ENCODE data around the gene CDH23.

CDH23 gene

DNA sequence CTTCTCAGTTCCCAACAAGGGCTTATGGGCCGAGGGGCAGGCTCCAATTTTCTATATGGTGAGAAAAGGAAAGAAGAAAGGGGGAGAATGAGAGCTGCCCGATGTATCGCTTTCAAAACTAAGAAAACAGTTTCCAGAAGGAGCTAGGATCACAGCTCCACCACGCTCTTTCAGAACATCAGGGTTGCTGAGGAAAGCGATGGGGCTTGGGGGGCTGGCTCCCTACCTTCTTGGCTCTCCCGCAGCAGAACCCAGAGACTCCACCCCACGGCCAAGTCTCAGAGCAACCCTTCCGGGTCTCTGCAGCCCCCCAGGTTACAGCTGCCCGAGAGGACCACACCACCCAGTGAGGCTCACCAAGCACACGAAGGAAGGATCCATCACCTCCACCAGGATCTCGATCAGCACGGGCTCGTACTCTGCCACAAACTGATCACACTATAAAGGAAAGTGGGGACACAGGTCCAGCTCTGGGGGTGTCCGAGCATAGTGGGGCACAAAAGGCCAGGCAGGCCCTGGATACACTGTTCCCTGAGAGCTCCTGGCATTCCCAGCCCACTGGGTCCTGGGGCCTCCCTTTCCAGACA, 422.0 kb downstream of the CDH23 start:
- no peak overlapping the region for H2AK5ac ChIP-seq (ENCODE audit: low read length)
- H2BK12ac ChIP-seq (ENCODE audit: low read length): no peak overlapping the region
- peaks cover 76 to 83% of the 10 kb centered on the region in 2 experiments for H3K36me3 ChIP-seq (ENCODE audit: control insufficient read depth in 1 of 2, insufficient read depth in 2 of 2, low read length in 2 of 2)
- no peak overlapping the region for H3K4me3 ChIP-seq (ENCODE audit: low read depth, low read length)
- no peak overlapping the region for H3K9ac ChIP-seq (ENCODE audit: low read length)
- H2AFZ ChIP-seq (ENCODE audit: insufficient read depth, low read length, poor library complexity): no peak overlapping the region
- H3K14ac ChIP-seq (ENCODE audit: low read length): no peak overlapping the region
- no peak overlapping the region for H3K27ac ChIP-seq (ENCODE audit: low read depth, low read length)
- no peaks in the 10 kb centered on the region for H3K79me2 ChIP-seq (ENCODE audit: control insufficient read depth, insufficient read depth, low read length, poor library complexity)
- H3K4me1 ChIP-seq (ENCODE audit: control insufficient read depth in 1 of 2, insufficient read depth in 2 of 2, low read length in 2 of 2): no peaks in the 10 kb centered on the region
- no peak overlapping the region for H2BK5ac ChIP-seq (ENCODE audit: low read depth, low read length, poor library complexity)
- H3K79me1 ChIP-seq (ENCODE audit: low read length): no peaks in the 10 kb centered on the region
- no peak overlapping the region for H4K12ac ChIP-seq (ENCODE audit: low read depth, low read length)
- no peaks in the 10 kb centered on the region for H3K27me3 ChIP-seq (ENCODE audit: insufficient read depth, low read length)
- no CpG with 5 or more reads among the region's 14 CpGs for WGBS (ENCODE audit: extremely low coverage, insufficient coverage, insufficient read length)
- H3K4me2 ChIP-seq (ENCODE audit: low read length): no peak overlapping the region
- no peak for DNase-seq
- peaks cover 3% of the 10 kb centered on the region for H3K9me3 ChIP-seq (ENCODE audit: insufficient read depth, low read depth, low read length)
- no peak overlapping the region for H4K91ac ChIP-seq (ENCODE audit: low read depth, low read length)
- H3K23ac ChIP-seq (ENCODE audit: low read length): no peak overlapping the region
- H2BK120ac ChIP-seq (ENCODE audit: insufficient read depth, low read length, poor library complexity): no peak overlapping the region
- H4K8ac ChIP-seq (ENCODE audit: low read depth, low read length): no peak overlapping the region
- no peak overlapping the region for H3K18ac ChIP-seq (ENCODE audit: low read length)
- no peak overlapping the region for H3K4ac ChIP-seq (ENCODE audit: low read depth, low read length)

DNA sequence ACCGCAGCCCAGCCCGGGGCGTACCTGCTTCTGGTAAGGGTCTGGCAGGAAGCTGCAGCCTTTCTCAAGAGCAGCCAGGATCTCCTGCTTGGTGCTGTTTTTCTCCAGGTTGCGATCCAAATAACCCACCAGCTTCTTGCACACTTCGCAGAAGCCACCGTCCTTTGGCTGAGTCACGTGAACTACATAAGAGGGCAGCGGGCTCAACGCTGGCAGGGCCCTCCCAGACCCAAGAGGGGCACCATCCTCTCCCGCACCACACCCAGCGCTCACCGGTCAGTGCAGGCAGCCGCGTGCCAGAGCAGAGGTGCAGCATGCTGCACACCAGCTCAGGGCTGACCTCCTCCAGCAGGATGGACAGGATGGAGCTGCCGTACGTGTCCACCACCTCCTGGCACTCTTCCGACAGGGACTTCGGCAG, 422.7 kb downstream of the CDH23 start:
- Histone ChIP-seq H4K91ac (ENCODE audit: low read depth, low read length) (no peak overlapping the region), H3K79me1 (ENCODE audit: low read length) (no peaks in the 10 kb centered on the region), H2BK120ac (ENCODE audit: insufficient read depth, low read length, poor library complexity) (no peak overlapping the region), H3K23ac (ENCODE audit: low read length) (no peak overlapping the region), H3K27ac (ENCODE audit: low read depth, low read length) (no peak overlapping the region), H3K36me3 (ENCODE audit: control insufficient read depth in 1 of 2, insufficient read depth in 2 of 2, low read length in 2 of 2) (peaks cover 80 to 89% of the 10 kb centered on the region in 2 experiments), H3K79me2 (ENCODE audit: control insufficient read depth, insufficient read depth, low read length, poor library complexity) (no peaks in the 10 kb centered on the region), H3K18ac (ENCODE audit: low read length) (no peak overlapping the region), H2AFZ (ENCODE audit: insufficient read depth, low read length, poor library complexity) (no peak overlapping the region), H2AK5ac (ENCODE audit: low read length) (no peak overlapping the region), H3K9ac (ENCODE audit: low read length) (no peak overlapping the region), H3K4ac (ENCODE audit: low read depth, low read length) (no peak overlapping the region), H3K4me1 (ENCODE audit: control insufficient read depth in 1 of 2, insufficient read depth in 2 of 2, low read length in 2 of 2) (no peaks in the 10 kb centered on the region), H3K14ac (ENCODE audit: low read length) (no peak overlapping the region), H2BK5ac (ENCODE audit: low read depth, low read length, poor library complexity) (no peak overlapping the region), H3K27me3 (ENCODE audit: insufficient read depth, low read length) (no peaks in the 10 kb centered on the region), H4K12ac (ENCODE audit: low read depth, low read length) (no peak overlapping the region), H3K4me3 (ENCODE audit: low read depth, low read length) (no peak overlapping the region), H3K9me3 (ENCODE audit: insufficient read depth, low read depth, low read length) (peaks cover 3% of the 10 kb centered on the region), H3K4me2 (ENCODE audit: low read length) (no peak overlapping the region), H4K8ac (ENCODE audit: low read depth, low read length) (no peak overlapping the region), H2BK12ac (ENCODE audit: low read length) (no peak overlapping the region)
- no CpG with 5 or more reads among the region's 18 CpGs for WGBS (ENCODE audit: extremely low coverage, insufficient coverage, insufficient read length)
- DNase-seq: no peak

DNA sequence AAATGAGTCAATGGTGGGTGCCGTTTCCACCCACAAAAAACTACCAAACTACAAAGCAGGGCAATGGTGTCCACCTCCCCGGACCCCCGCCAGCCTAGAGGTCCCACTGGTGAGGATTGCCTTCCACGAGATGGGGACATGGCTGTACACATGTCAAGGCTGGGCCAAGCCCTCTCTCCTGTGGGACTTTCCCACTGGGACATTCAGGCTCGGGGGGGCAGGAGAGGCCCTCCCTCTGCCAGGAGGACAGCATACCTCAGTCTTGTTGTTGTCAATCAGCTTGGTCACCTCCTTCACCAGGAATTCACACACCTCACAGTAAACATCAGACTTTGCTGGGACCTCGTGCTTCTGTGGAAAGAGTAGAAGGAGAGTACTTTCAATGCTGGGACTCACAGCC, 423.3 kb downstream of the CDH23 start:
- H3K79me1 ChIP-seq (ENCODE audit: low read length): no peaks in the 10 kb centered on the region
- WGBS (ENCODE audit: extremely low coverage, insufficient coverage, insufficient read length): no CpG with 5 or more reads among the region's 6 CpGs
- no peak overlapping the region for H3K27ac ChIP-seq (ENCODE audit: low read depth, low read length)
- H3K14ac ChIP-seq (ENCODE audit: low read length): no peak overlapping the region
- H3K4me3 ChIP-seq (ENCODE audit: low read depth, low read length): no peak overlapping the region
- no peaks in the 10 kb centered on the region for H3K79me2 ChIP-seq (ENCODE audit: control insufficient read depth, insufficient read depth, low read length, poor library complexity)
- H3K27me3 ChIP-seq (ENCODE audit: insufficient read depth, low read length): no peaks in the 10 kb centered on the region
- no peak overlapping the region for H3K9ac ChIP-seq (ENCODE audit: low read length)
- H4K12ac ChIP-seq (ENCODE audit: low read depth, low read length): no peak overlapping the region
- no peak overlapping the region for H2AFZ ChIP-seq (ENCODE audit: insufficient read depth, low read length, poor library complexity)
- no peak overlapping the region for H2AK5ac ChIP-seq (ENCODE audit: low read length)
- no peak overlapping the region for H4K8ac ChIP-seq (ENCODE audit: low read depth, low read length)
- H2BK5ac ChIP-seq (ENCODE audit: low read depth, low read length, poor library complexity): no peak overlapping the region
- no peak for DNase-seq
- H3K36me3 ChIP-seq (ENCODE audit: control insufficient read depth in 1 of 2, insufficient read depth in 2 of 2, low read length in 2 of 2): peaks cover 79 to 90% of the 10 kb centered on the region in 2 experiments
- H3K9me3 ChIP-seq (ENCODE audit: insufficient read depth, low read depth, low read length): peaks cover 3% of the 10 kb centered on the region
- H3K4me2 ChIP-seq (ENCODE audit: low read length): no peak overlapping the region
- H3K18ac ChIP-seq (ENCODE audit: low read length): no peak overlapping the region
- no peaks in the 10 kb centered on the region for H3K4me1 ChIP-seq (ENCODE audit: control insufficient read depth in 1 of 2, insufficient read depth in 2 of 2, low read length in 2 of 2)
- no peak overlapping the region for H3K4ac ChIP-seq (ENCODE audit: low read depth, low read length)
- H4K91ac ChIP-seq (ENCODE audit: low read depth, low read length): no peak overlapping the region
- H2BK120ac ChIP-seq (ENCODE audit: insufficient read depth, low read length, poor library complexity): no peak overlapping the region
- H2BK12ac ChIP-seq (ENCODE audit: low read length): no peak overlapping the region
- H3K23ac ChIP-seq (ENCODE audit: low read length): no peak overlapping the region

DNA sequence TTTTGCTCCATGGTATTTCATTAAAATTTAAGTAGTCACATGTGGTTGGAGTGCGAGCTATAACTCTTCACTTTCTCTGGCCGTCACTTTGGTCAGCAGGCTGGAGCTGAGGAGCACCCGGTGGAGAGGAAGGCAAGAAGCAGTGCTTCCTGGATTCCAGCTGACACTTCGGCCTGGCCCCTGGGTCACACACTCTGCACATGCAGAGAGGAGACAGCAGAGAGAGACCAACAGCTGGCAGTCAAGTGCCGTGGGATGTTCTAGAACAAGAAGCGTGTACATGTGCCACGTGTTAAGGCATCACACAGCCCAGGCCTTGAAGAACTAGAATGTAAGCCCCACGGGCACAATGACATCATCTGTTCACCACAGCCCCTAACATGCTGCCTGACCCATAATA, 424.2 kb downstream of the CDH23 start:
- no peak overlapping the region for H3K9ac ChIP-seq (ENCODE audit: low read length)
- no peak overlapping the region for H4K8ac ChIP-seq (ENCODE audit: low read depth, low read length)
- no peak overlapping the region for H4K12ac ChIP-seq (ENCODE audit: low read depth, low read length)
- H4K91ac ChIP-seq (ENCODE audit: low read depth, low read length): no peak overlapping the region
- no peak overlapping the region for H2BK12ac ChIP-seq (ENCODE audit: low read length)
- H3K4me1 ChIP-seq (ENCODE audit: control insufficient read depth in 1 of 2, insufficient read depth in 2 of 2, low read length in 2 of 2): no peaks in the 10 kb centered on the region
- H3K9me3 ChIP-seq (ENCODE audit: insufficient read depth, low read depth, low read length): peaks cover 3% of the 10 kb centered on the region
- no peak overlapping the region for H2BK5ac ChIP-seq (ENCODE audit: low read depth, low read length, poor library complexity)
- H3K27ac ChIP-seq (ENCODE audit: low read depth, low read length): no peak overlapping the region
- no peak overlapping the region for H2BK120ac ChIP-seq (ENCODE audit: insufficient read depth, low read length, poor library complexity)
- DNase-seq: no peak
- H2AFZ ChIP-seq (ENCODE audit: insufficient read depth, low read length, poor library complexity): no peak overlapping the region
- H3K36me3 ChIP-seq (ENCODE audit: control insufficient read depth in 1 of 2, insufficient read depth in 2 of 2, low read length in 2 of 2): peaks cover 76 to 91% of the 10 kb centered on the region in 2 experiments
- no peaks in the 10 kb centered on the region for H3K27me3 ChIP-seq (ENCODE audit: insufficient read depth, low read length)
- no peaks in the 10 kb centered on the region for H3K79me1 ChIP-seq (ENCODE audit: low read length)
- WGBS (ENCODE audit: extremely low coverage, insufficient coverage, insufficient read length): no CpG with 5 or more reads among the region's 8 CpGs
- no peak overlapping the region for H3K18ac ChIP-seq (ENCODE audit: low read length)
- H3K4me3 ChIP-seq (ENCODE audit: low read depth, low read length): no peak overlapping the region
- no peak overlapping the region for H3K14ac ChIP-seq (ENCODE audit: low read length)
- no peak overlapping the region for H3K23ac ChIP-seq (ENCODE audit: low read length)
- no peaks in the 10 kb centered on the region for H3K79me2 ChIP-seq (ENCODE audit: control insufficient read depth, insufficient read depth, low read length, poor library complexity)
- H2AK5ac ChIP-seq (ENCODE audit: low read length): no peak overlapping the region
- no peak overlapping the region for H3K4ac ChIP-seq (ENCODE audit: low read depth, low read length)
- no peak overlapping the region for H3K4me2 ChIP-seq (ENCODE audit: low read length)
